ENCODE measurements around the gene RBM6. TPM values are rescaled to one million over a fixed set of nuclear protein-coding genes. Genes with fewer than 3 reads are reported as not detected.

RBM6 gene
- total and polyA plus RNA-seq, 9 of the 15 experiments (the other 6 are each of a cell fraction or from before 2014, with no cell fraction given) = 19.9 to 82.2 (median 57.8) TPM

DNA sequence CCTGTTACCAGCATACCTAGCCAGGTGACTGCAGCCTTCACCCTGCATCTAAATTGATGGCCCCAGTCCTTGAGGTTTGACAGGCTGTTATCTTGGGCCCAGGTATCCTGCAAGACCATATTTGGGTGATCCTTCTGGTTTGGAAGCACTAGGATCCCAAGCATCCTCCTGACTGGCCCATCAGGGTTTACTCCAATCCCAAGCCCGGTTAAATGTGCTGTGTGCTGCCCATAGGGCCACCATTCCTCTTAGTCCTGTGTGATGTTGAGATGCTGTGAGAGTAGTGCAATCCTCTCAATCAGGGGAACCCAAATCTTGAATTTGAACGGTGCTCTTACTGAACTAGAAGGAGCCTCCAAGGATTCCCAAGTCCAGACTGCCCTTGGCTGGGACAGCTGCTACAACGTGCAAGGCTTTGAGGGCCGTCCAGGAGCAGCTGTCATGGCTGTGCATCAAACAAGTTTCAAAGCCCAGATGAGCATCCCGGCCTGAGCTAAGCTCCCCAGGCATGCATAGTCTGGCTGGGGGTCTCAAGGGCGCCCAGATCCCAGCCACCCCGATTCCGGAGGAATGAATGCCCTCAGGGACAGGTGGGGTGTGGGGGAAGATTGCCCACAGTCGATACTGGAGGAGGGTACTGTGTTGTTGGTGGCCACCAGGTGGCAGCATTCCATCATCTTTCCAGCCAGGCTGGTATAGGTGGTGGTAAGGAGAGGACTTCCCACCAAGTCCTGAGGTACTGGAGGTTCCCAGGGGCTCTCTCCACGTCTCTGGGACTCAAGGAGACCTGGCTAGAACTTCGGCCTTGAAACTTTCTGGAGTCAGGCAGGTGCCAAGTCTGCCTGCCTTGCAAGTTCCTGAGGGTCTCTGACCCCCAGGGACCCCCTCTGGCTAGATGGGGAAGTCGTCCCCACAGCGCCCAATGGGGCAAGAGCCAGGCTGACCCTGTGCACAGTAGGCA lies 181.4 kb downstream of the RBM6 start (continued):
- peak; percentile 36 for TF ChIP-seq RBM22 (IDR thresholded peaks at IDR 0.05; ENCODE audit: low read depth, low read length, poor library complexity, severe bottlenecking)
- peak; percentile 45; the same call in 1 of the 2 replicates for TF ChIP-seq SUPT5H (IDR thresholded peaks at IDR 0.05)
- TF ChIP-seq PML (IDR thresholded peaks at IDR 0.05; ENCODE audit: low read length) = 0 out of 2 replicates have a peak, but pooled peaks have one; percentile 6
- TF ChIP-seq TFAP4 (CRISPR knock-in tag; IDR thresholded peaks at IDR 0.05; ENCODE audit: borderline replicate concordance) = 0 out of 2 replicates have a peak, but pooled peaks have one; percentile 31
- TF ChIP-seq MAZ (CRISPR knock-in tag; conservative IDR thresholded peaks at IDR 0.05 in 1 of 2, IDR thresholded peaks at IDR 0.05 in 1 of 2) = 0 out of 4 replicates have a peak, but pooled peaks have one; percentile 26 to 29
- peak; percentile 56; the same call in 1 of the 2 replicates for TF ChIP-seq POLR2AphosphoS2 (IDR thresholded peaks at IDR 0.05; ENCODE audit: low read length)
- TF ChIP-seq POLR2AphosphoS5 (IDR thresholded peaks at IDR 0.05; ENCODE audit: control insufficient read depth, insufficient read depth, low read depth, low read length) = 0 out of 2 replicates have a peak, but pooled peaks have one; percentile 7
- TF ChIP-seq, protein P1, sequence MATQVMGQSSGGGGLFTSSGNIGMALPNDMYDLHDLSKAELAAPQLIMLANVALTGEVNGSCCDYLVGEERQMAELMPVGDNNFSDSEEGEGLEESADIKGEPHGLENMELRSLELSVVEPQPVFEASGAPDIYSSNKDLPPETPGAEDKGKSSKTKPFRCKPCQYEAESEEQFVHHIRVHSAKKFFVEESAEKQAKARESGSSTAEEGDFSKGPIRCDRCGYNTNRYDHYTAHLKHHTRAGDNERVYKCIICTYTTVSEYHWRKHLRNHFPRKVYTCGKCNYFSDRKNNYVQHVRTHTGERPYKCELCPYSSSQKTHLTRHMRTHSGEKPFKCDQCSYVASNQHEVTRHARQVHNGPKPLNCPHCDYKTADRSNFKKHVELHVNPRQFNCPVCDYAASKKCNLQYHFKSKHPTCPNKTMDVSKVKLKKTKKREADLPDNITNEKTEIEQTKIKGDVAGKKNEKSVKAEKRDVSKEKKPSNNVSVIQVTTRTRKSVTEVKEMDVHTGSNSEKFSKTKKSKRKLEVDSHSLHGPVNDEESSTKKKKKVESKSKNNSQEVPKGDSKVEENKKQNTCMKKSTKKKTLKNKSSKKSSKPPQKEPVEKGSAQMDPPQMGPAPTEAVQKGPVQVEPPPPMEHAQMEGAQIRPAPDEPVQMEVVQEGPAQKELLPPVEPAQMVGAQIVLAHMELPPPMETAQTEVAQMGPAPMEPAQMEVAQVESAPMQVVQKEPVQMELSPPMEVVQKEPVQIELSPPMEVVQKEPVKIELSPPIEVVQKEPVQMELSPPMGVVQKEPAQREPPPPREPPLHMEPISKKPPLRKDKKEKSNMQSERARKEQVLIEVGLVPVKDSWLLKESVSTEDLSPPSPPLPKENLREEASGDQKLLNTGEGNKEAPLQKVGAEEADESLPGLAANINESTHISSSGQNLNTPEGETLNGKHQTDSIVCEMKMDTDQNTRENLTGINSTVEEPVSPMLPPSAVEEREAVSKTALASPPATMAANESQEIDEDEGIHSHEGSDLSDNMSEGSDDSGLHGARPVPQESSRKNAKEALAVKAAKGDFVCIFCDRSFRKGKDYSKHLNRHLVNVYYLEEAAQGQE (IDR thresholded peaks at IDR 0.05; ENCODE audit: borderline replicate concordance) = peak; percentile 74; the same call in 1 of the 2 replicates
- TF ChIP-seq, protein P1 (CRISPR knock-in tag; IDR thresholded peaks at IDR 0.05; ENCODE audit: low read depth) = no peak
- peak; percentile 36; the same call in 1 of the 2 replicates for TF ChIP-seq ARID2 (IDR thresholded peaks at IDR 0.05)
- no peak for TF ChIP-seq ZBTB43 (CRISPR knock-in tag; IDR thresholded peaks at IDR 0.05)
